ENCODE measurements around the gene TCF12.

TCF12 gene

GRCh38 chr15:57298843-57299550 lies 380.6 kb downstream of the TCF12 start:
- no peak for DNase-seq (ENCODE audit: low read depth)

- no peak for DNase-seq (ENCODE audit: low read depth)
Measured at GRCh38 chr15:57301307-57301706, 382.9 kb downstream of the TCF12 start.

GRCh38 chr15:57302640-57303257 lies 384.3 kb downstream of the TCF12 start:
- no peak for DNase-seq (ENCODE audit: low read depth)

- DNase-seq (ENCODE audit: low read depth), result no peak
Measured at GRCh38 chr15:57305009-57305408, 386.6 kb downstream of the TCF12 start.

GRCh38 chr15:57306161-57306943 lies 387.9 kb downstream of the TCF12 start:
- peak; percentile 85 for DNase-seq (ENCODE audit: low read depth)

GRCh38 chr15:57306944-57307411 lies 388.5 kb downstream of the TCF12 start:
- DNase-seq (ENCODE audit: low read depth), result no peak

- DNase-seq (ENCODE audit: low read depth), result no peak
Measured at GRCh38 chr15:57307527-57308169, 389.2 kb downstream of the TCF12 start.

- no peak for DNase-seq (ENCODE audit: low read depth)
Measured at GRCh38 chr15:57308170-57308545, 389.7 kb downstream of the TCF12 start.

- no peak for DNase-seq (ENCODE audit: low read depth)
Measured at GRCh38 chr15:57309856-57310760, 391.7 kb downstream of the TCF12 start.

GRCh38 chr15:57310876-57311275 lies 392.4 kb downstream of the TCF12 start:
- DNase-seq (ENCODE audit: low read depth), result no peak

- DNase-seq (ENCODE audit: low read depth), result no peak
Measured at GRCh38 chr15:57312006-57312317, 393.5 kb downstream of the TCF12 start.

GRCh38 chr15:57312318-57313133 lies 394.1 kb downstream of the TCF12 start:
- no peak for DNase-seq (ENCODE audit: low read depth)

GRCh38 chr15:57313134-57313483 lies 394.7 kb downstream of the TCF12 start:
- no peak for DNase-seq (ENCODE audit: low read depth)

GRCh38 chr15:57314221-57314620 lies 395.8 kb downstream of the TCF12 start:
- no peak for DNase-seq (ENCODE audit: low read depth)

GRCh38 chr15:57316451-57316850 lies 398.0 kb downstream of the TCF12 start:
- no peak for DNase-seq (ENCODE audit: low read depth)

- no peak for DNase-seq (ENCODE audit: low read depth)
Measured at GRCh38 chr15:57319226-57319918, 400.9 kb downstream of the TCF12 start.

GRCh38 chr15:57319919-57320560 lies 401.6 kb downstream of the TCF12 start:
- no peak for DNase-seq (ENCODE audit: low read depth)

- DNase-seq (ENCODE audit: low read depth), result no peak
Measured at GRCh38 chr15:57320631-57321220, 402.3 kb downstream of the TCF12 start.

- no peak for DNase-seq (ENCODE audit: low read depth)
Measured at GRCh38 chr15:57321485-57321884, 403.0 kb downstream of the TCF12 start.

All from stimulated activated CD8-positive, alpha-beta memory T cell treated with anti-CD3 and anti-CD28 coated beads, Interleukin-15, amount 100 ng/mL, for 24 hours (primary cell).